Esophagus (tissue), 2 donors: ENCODE measurements around the gene RABL2A. TPM values are rescaled to one million over a fixed set of nuclear protein-coding genes. Genes with fewer than 3 reads are reported as not detected.
A peak's percentile ranks its signal among the peaks of the same experiment; 100 is the strongest.
"Not testable (repeated sequence)": the region's sequence is repeated elsewhere in the genome, so short reads cannot be mapped to it uniquely, and the experiment has no call there.

ENCODE experiments used
- H3K27ac ChIP-seq, 2 donors: one replicate each; pipeline ENCODE4 v1.5.1; 2013; ENCODE audit warnings: low read depth in 2 of 2, mild to moderate bottlenecking in 2 of 2, inconsistent platforms in 1 of 2, low read length in 1 of 2, moderate library complexity in 1 of 2
- H3K27me3 ChIP-seq, 2 donors: one replicate each; pipeline ENCODE4 v1.6.1; 2013; ENCODE audit warnings: low read length in 2 of 2, control low read depth in 1 of 2, mild to moderate bottlenecking in 1 of 2; ENCODE audit not compliant: insufficient read depth in 2 of 2, control insufficient read depth in 1 of 2
- H3K36me3 ChIP-seq, 2 donors: one replicate each; pipeline ENCODE4 v1.6.1; 2013; ENCODE audit warnings: low read length in 1 of 2; ENCODE audit not compliant: control insufficient read depth in 2 of 2, insufficient read depth in 2 of 2
- H3K4me1 ChIP-seq, 2 donors: one replicate each; pipeline ENCODE4 v1.6.1; 2013; ENCODE audit warnings: low read length in 1 of 2; ENCODE audit not compliant: control insufficient read depth in 2 of 2, insufficient read depth in 2 of 2
- H3K4me3 ChIP-seq, 2 donors: one replicate each; pipeline ENCODE4 v1.5.1; 2013; ENCODE audit warnings: low read length in 2 of 2, mild to moderate bottlenecking in 2 of 2, low read depth in 1 of 2, moderate library complexity in 1 of 2
- H3K9me3 ChIP-seq, 2 donors: one replicate each; pipeline ENCODE4 v1.6.1; 2013; ENCODE audit warnings: mild to moderate bottlenecking in 2 of 2, low read depth in 1 of 2, low read length in 1 of 2, moderate library complexity in 1 of 2; ENCODE audit not compliant: control insufficient read depth in 2 of 2, insufficient read depth in 1 of 2
- WGBS, 2 donors: extraction: QIAGEN DNeasy Blood & Tissue Kit; methylation state at CpG; one replicate each; pipeline ENCODE4 v1.1.7; 2013; 5-methylcytosine and 5-hydroxymethylcytosine counted together
- polyA plus RNA-seq, 2 donors: library from polyadenylated mRNA; stranded (reverse); fragments of 200-250 nt; gene quantifications; one replicate each; pipeline ENCODE4 v1.2.3, GENCODE V29; 2013
- donor health status: healthy with polysubstance abuse.
- donor health status: Bipolar disorder and iron deficiency.

The RABL2A gene
- 10 to 100 TPM in 1 of 2 donors, 1 to 10 TPM in 1; 5.6 to 10.7 TPM for polyA plus RNA-seq

DNA sequence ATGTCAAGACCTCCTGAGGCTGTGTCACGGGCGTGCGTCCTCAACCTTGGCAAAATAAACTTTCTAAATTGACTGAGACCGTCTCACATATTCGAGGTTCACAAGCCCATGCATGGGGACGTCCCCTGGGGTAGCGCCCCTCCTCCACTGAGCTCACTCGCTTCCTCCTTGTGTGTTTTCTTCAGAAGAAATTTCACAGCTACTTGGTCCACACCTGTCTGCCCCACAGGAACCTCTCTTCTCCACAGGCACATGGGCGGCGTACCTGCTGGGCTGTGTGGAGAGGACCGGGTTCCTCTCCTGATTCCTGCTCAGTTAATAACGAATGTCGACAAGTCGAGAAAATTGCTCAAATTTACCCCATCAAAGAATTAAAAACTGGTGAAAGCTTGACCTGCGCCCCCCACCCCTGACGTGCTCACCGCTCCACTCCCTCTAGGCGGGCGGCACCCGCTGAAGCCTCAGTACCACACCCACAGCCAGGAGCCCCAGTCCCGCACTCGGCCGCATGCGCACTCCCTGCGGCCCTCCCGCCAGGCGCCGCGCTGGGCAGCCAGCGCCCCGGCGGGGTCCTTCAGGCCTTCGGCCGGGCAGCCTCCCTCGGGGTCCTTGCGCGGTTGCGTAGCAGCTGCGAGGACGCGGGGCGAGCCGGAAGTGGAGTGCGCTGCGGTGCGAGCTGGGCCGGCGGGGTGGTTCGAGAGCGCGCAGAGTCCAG, at the start of gene RABL2A:
Gene RABL2A (plus strand): TSS at position 651 of the 715 bp plus-strand sequence. CDS start 1,341 bp downstream, outside the sequence.
- WGBS, 2 donors, result 0 to 1% methylated on average over 26 to 44 of the region's 51 CpGs
- H3K4me1 ChIP-seq, H3K9me3 ChIP-seq, H3K36me3 ChIP-seq, H3K27me3 ChIP-seq: not testable (repeated sequence)
- Histone ChIP-seq H3K4me3 (peak within 1 kb of the TSS; percentile 48 to 57), H3K27ac (peak within 1 kb of the TSS in 1 of 2 donors; percentile 30)

DNA sequence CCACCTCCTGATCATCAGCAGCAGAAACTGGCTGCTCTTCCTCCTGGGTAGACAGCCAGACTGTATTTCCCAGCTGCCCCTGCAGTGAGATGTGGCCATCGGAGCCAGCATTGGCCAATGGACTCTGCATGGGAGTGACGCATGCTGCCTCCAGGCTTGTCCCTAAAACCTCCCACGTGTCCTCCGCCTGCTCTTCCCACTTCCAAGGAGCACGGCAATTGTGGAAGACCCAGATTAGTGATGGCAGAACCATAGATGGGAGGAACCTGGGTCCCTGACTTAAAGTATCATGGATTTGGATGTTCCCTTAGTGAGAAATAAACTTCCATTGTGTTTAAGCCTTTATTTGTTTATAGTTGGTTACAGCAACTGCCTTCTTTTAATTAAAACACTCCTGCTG, 48.6 kb upstream of the RABL2A start:
- H3K27me3 ChIP-seq, H3K36me3 ChIP-seq, H3K4me1 ChIP-seq, H3K4me3 ChIP-seq, H3K27ac ChIP-seq, H3K9me3 ChIP-seq: not testable (repeated sequence)
- WGBS, 2 donors, result 31 to 33% methylated on average over 4 of the region's 5 CpGs

DNA sequence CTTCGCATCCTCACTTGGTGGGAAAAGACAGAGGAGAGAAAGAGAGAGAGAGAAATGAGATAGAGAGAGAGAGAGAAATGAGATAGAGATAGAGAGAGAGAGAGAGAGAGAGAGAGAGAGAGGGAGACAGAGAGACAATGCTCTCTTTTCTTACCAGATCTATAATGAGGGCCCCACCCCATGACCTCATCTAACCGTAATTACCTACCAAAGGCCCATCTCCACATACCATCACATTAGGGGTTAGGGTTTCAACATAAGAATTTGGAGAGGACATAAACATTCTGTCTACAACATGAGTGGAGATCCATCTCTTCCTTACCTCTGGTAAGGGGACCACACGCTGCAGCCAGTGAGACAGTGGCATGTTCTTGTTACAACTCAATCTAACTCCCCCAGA, 44.6 kb upstream of the RABL2A start:
- H3K36me3 ChIP-seq, H3K4me3 ChIP-seq, H3K27me3 ChIP-seq, H3K9me3 ChIP-seq, H3K4me1 ChIP-seq, H3K27ac ChIP-seq: not testable (repeated sequence)
- 86 to 88% methylated on average over 3 of the region's 3 CpGs for WGBS, 2 donors

DNA sequence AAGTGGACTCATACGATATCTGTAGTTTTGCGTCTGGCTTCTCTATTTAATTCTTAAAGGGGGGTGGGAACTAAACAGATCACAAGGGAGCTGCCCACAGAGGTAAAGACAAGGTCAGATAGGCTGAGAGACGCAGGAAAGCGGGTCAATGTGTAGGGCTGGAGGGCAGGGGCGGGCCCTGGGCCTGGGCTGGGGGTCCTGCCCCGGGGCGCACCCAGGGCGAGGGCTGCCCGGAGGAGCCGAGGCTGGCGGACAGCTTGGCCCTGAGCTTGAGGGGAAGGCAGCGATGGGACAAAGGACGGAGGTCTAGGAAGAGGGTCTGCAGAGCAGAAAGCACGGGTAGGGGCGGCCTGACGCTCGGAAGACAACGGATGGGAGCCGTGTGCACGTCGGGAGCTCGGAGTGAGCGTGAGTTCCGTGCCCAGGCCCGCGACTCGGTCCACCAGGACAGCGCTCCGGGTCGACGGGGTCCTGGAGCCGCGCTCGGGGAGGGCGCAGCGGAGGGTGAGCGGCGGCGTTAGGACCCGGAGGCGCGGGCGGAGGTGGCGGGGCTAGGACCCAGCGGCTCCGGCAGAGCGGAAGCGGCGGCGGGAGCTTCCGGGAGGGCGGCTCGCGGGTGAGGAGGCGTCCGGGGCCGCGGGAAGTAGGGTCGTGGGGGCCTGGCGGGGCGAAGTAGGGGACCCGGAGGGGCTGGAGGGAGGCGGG, 43.4 kb upstream of the RABL2A start:
- not testable (repeated sequence) for H3K36me3 ChIP-seq, H3K27me3 ChIP-seq, H3K4me1 ChIP-seq, H3K9me3 ChIP-seq
- 2% methylated on average over 47 to 57 of the region's 63 CpGs for WGBS, 2 donors
- Histone ChIP-seq H3K27ac (peak overlapping the region; percentile 43 to 56), H3K4me3 (peak overlapping the region; percentile 73 to 84)

DNA sequence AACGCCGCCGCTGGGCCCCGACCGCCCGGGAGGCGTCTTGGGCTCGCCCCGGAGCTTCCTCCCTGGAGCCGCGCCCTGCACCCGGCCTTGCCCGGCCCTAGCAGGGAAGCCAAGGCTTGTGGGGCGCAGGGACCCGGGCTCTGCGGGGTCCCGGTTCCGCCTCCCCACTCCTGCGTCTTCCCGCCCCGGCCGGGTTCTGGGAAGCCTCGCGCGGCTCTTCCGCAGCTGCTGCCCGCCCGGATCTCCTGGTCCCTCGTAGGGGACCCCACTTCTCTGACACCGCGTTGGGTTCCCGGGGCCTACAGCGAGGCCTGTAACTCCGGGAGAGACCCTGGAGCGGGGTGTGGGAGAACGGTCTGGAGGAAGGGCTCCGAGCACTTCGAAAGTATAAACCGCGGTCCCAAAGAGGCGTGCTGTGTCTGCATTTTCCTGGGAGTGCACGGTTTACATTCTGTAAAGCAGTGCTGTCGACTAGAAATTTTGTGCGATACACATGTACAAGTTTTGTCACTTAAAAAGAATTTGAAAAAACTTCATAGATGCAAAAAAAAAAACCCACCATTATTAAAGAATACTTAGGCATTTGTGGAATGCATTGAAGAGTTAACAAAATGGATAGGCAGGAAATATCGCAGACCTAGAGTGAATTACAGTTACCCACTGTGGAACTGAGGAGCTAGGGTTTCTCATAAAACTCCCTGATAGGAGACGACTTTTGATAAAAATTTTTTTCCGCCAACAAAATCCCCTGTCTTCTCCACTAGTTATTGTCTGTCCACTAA, 42.6 kb upstream of the RABL2A start:
- H3K27ac ChIP-seq, result peak overlapping the region in 1 of 2 donors; percentile 33
- not testable (repeated sequence) for H3K4me1 ChIP-seq, H3K9me3 ChIP-seq, H3K36me3 ChIP-seq, H3K27me3 ChIP-seq
- WGBS, 2 donors, result 3 to 4% methylated on average over 21 to 24 of the region's 47 CpGs
- H3K4me3 ChIP-seq, result peak overlapping the region; percentile 59 to 84

DNA sequence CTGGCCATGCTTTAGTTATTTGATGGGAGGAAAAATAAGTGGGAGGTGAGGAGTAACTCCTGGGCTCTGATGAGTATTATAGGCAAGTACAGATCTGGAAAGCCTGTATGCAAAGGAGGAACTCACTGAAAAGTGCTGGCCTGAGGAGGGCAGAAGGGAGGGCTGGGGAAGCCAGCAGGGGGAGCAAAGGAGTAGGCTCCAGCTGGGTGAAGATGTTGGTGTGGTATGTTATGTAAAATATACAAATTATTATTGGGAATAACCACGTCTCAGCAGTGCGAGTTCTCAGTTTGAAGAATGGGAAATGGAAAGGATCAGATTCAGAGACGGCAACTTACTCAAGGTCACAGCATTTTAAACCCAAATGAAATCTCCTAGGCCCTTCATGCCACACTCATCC, 39.9 kb upstream of the RABL2A start:
- H3K36me3 ChIP-seq, H3K4me1 ChIP-seq, H3K27ac ChIP-seq, H3K9me3 ChIP-seq, H3K27me3 ChIP-seq, H3K4me3 ChIP-seq: not testable (repeated sequence)
- 23 to 59% methylated on average over 3 of the region's 3 CpGs for WGBS, 2 donors

DNA sequence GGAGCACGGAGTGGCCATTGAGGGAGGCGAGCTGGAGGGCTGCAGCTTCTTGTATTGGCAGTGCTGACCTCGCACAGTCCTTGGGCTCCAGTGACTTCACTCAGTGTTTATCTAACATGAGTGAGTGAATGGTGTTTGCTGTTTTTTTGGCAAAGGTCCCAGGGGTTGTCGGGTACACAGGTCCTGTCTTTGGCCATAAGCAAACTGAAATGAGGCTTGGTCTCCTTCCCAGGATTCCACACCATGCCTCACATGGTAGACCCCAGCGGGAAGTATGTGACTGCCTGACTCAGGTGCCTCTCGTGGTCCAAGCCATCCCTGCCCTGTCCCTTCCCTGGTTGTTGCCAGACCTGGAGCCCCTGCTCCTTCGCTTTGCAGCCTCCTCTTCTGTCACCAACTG, 37.5 kb upstream of the RABL2A start:
- H3K27ac ChIP-seq, H3K4me1 ChIP-seq, H3K4me3 ChIP-seq, H3K9me3 ChIP-seq, H3K27me3 ChIP-seq, H3K36me3 ChIP-seq: not testable (repeated sequence)
- WGBS, 2 donors, result 87 to 91% methylated on average over 3 to 4 of the region's 7 CpGs

DNA sequence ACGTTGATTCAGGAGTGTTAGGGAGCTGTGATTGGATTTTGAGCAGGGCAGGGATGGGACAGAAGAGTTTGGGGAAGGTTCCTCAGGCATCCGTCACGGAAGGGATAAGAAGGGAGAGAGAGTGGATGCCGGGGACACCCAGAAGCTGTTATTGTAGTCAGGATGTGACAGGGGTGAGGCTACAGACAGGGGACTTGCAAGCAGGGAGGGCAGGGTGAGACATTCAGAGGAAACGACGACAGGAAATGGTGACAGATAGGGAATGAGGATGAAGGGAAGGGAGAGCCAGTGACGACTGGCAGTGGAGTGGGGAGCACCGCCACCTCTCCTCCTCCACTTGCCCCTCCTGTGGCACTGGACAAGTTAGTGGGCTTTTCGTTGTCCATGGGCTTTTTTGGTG, 35.1 kb upstream of the RABL2A start:
- not testable (repeated sequence) for H3K4me3 ChIP-seq, H3K27me3 ChIP-seq, H3K4me1 ChIP-seq, H3K36me3 ChIP-seq, H3K27ac ChIP-seq, H3K9me3 ChIP-seq
- 46 to 63% methylated on average over 3 to 8 of the region's 9 CpGs for WGBS, 2 donors

DNA sequence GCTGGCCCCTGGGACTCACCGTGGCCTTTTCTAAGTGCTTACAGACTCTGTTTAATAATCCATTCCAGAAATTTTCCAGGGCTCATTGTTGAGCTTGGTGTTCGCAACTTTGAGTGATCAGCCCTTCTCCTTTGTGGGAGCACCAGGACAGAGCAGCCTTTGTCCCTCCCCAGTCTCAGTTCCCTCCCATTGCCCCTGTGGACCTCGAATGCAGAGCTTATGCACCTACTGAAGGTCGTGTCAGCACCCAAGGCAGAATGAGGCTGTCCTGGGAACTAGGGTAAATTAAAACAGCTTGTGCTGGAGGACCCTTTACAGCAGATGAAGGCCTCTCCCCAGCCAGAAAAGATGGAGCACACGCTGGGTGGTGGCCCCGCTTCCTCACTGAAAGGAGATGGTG, 33.8 kb upstream of the RABL2A start:
- 82 to 87% methylated on average over 6 of the region's 6 CpGs for WGBS, 2 donors
- H3K9me3 ChIP-seq, H3K4me1 ChIP-seq, H3K36me3 ChIP-seq, H3K4me3 ChIP-seq, H3K27ac ChIP-seq, H3K27me3 ChIP-seq: not testable (repeated sequence)
